ENCODE measurements around the gene COG2. TPM values are rescaled to one million over a fixed set of nuclear protein-coding genes. Genes with fewer than 3 reads are reported as not detected.

The COG2 gene
- total RNA-seq, 1 experiment from 2014 or later, result 21.5 TPM

DNA sequence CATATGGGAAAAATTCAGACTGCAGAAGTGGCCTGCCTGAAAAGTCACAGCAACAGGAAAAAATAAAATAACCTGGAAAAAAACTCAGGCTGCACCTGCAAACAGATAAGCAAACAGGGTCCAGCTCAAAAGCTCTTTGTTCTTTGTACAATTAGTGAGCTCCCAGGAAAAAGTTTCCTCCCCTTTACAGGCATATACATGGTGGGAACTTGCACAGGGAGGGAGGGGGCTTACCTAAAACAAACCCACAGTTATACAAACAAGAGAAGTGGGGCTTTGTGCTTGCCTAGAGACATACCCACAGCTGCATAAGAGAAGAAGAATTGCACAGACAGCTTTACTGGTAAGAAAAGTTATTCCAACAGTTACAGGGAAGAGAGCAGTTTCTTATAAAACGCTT is 31.7 kb upstream of the COG2 start:
- TF ChIP-seq EZH2 (IDR thresholded peaks at IDR 0.05; ENCODE audit: low read depth), result no peak
- TF ChIP-seq, protein P1, sequence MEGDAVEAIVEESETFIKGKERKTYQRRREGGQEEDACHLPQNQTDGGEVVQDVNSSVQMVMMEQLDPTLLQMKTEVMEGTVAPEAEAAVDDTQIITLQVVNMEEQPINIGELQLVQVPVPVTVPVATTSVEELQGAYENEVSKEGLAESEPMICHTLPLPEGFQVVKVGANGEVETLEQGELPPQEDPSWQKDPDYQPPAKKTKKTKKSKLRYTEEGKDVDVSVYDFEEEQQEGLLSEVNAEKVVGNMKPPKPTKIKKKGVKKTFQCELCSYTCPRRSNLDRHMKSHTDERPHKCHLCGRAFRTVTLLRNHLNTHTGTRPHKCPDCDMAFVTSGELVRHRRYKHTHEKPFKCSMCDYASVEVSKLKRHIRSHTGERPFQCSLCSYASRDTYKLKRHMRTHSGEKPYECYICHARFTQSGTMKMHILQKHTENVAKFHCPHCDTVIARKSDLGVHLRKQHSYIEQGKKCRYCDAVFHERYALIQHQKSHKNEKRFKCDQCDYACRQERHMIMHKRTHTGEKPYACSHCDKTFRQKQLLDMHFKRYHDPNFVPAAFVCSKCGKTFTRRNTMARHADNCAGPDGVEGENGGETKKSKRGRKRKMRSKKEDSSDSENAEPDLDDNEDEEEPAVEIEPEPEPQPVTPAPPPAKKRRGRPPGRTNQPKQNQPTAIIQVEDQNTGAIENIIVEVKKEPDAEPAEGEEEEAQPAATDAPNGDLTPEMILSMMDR (conservative IDR thresholded peaks at IDR 0.05), result no peak
- ChIA-PET POLR2A (ENCODE audit: unreplicated experiment) (no interaction called here), CTCF (no interaction called here)
- no peak overlapping the region for H3K4me2 ChIP-seq
- peaks cover 56% of the 10 kb centered on the region for H3K27me3 ChIP-seq (ENCODE audit: insufficient read depth, low read depth)
- no peaks in the 10 kb centered on the region for H4K20me1 ChIP-seq (ENCODE audit: insufficient read depth)
- H2AFZ ChIP-seq, result no peak overlapping the region
- no peaks in the 10 kb centered on the region for H3F3A ChIP-seq (ENCODE audit: insufficient read depth, low read depth)
- no peak overlapping the region for H3K27ac ChIP-seq
- H3K36me3 ChIP-seq (ENCODE audit: low read depth), result no peaks in the 10 kb centered on the region
- intact Hi-C loops (cut with micrococcal nuclease; ENCODE audit: unreplicated experiment), result no loop called here
- no TSS peak for BruUV-seq (replicated peaks)
- no peaks in the 10 kb centered on the region for H3K9me3 ChIP-seq (ENCODE audit: insufficient read depth, low read depth)
- DNase-seq, result no peak
- H3K9me2 ChIP-seq (ENCODE audit: insufficient read depth), result no peaks in the 10 kb centered on the region
- no peaks in the 10 kb centered on the region for H3K79me2 ChIP-seq (ENCODE audit: low read depth)
- no peaks in the 10 kb centered on the region for H3K4me1 ChIP-seq (replicated peaks; ENCODE audit: insufficient read depth)
- no peak overlapping the region for H3K4me3 ChIP-seq

DNA sequence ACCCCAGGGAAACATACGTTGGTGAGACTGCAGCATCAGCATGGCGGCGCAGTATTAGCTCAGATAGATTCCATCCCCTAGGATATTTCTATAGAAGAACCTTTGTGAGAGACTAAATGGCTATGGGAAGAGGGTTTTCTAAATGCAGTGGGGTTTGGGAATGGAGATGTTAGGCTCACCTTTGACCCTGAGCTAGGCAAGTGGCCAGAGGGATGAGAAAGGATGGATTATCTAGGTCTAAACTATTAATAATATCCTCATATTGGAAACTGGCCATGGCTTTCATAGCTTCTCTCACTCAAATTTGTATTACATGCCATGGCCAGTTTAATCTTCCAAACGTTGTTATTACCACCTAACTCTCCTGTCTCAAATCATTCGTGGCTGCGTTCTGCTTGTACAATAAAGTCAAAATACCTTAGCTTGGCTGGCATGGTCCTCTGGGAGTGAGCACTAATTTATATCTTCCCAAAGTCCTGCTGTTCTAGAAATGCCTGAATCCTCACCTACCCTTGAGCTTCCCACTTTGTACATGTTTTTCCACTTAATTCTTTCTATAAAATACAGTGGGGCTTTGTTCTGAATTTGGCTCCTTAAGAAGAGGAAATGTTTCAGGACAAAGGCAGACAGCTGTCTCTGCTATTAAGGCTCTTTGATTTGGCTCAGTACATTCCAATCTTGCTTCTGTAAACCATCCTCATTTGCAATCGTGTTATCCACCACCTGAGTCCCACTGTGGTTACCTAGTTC is 31.0 kb upstream of the COG2 start:
- Histone ChIP-seq H2AFZ (no peak overlapping the region), H3K27me3 (ENCODE audit: insufficient read depth, low read depth) (peaks cover 49% of the 10 kb centered on the region), H3K27ac (no peak overlapping the region), H3K79me2 (ENCODE audit: low read depth) (no peaks in the 10 kb centered on the region), H4K20me1 (ENCODE audit: insufficient read depth) (no peaks in the 10 kb centered on the region), H3K4me1 (replicated peaks; ENCODE audit: insufficient read depth) (no peaks in the 10 kb centered on the region), H3K36me3 (ENCODE audit: low read depth) (no peaks in the 10 kb centered on the region), H3F3A (ENCODE audit: insufficient read depth, low read depth) (no peaks in the 10 kb centered on the region), H3K9me2 (ENCODE audit: insufficient read depth) (no peaks in the 10 kb centered on the region), H3K4me2 (no peak overlapping the region), H3K9me3 (ENCODE audit: insufficient read depth, low read depth) (no peaks in the 10 kb centered on the region), H3K4me3 (no peak overlapping the region)
- TF ChIP-seq EZH2 (IDR thresholded peaks at IDR 0.05; ENCODE audit: low read depth), result no peak
- TF ChIP-seq, protein P1 (conservative IDR thresholded peaks at IDR 0.05), result no peak
- DNase-seq, result no peak
- CTCF ChIA-PET, result no interaction called here
- POLR2A ChIA-PET (ENCODE audit: unreplicated experiment), result no interaction called here
- BruUV-seq (replicated peaks), result no TSS peak
- intact Hi-C loops (cut with micrococcal nuclease; ENCODE audit: unreplicated experiment), result no loop called here

- no peak overlapping the region for H3K4me3 ChIP-seq
- H3K79me2 ChIP-seq (ENCODE audit: low read depth), result no peaks in the 10 kb centered on the region
- H3K36me3 ChIP-seq (ENCODE audit: low read depth), result no peaks in the 10 kb centered on the region
- ChIA-PET CTCF (no interaction called here), POLR2A (ENCODE audit: unreplicated experiment) (no interaction called here)
- BruUV-seq (replicated peaks), result no TSS peak
- no peak overlapping the region for H3K4me2 ChIP-seq
- H3K27ac ChIP-seq, result no peak overlapping the region
- no peaks in the 10 kb centered on the region for H4K20me1 ChIP-seq (ENCODE audit: insufficient read depth)
- H3F3A ChIP-seq (ENCODE audit: insufficient read depth, low read depth), result no peaks in the 10 kb centered on the region
- no peak for DNase-seq
- H3K4me1 ChIP-seq (replicated peaks; ENCODE audit: insufficient read depth), result no peaks in the 10 kb centered on the region
- H3K27me3 ChIP-seq (ENCODE audit: insufficient read depth, low read depth), result peaks cover 48% of the 10 kb centered on the region
- H2AFZ ChIP-seq, result no peak overlapping the region
- intact Hi-C loops (cut with micrococcal nuclease; ENCODE audit: unreplicated experiment), result no loop called here
- no peaks in the 10 kb centered on the region for H3K9me3 ChIP-seq (ENCODE audit: insufficient read depth, low read depth)
- TF ChIP-seq EZH2 (IDR thresholded peaks at IDR 0.05; ENCODE audit: low read depth), result no peak
- TF ChIP-seq, protein P1 (conservative IDR thresholded peaks at IDR 0.05), result no peak
- no peaks in the 10 kb centered on the region for H3K9me2 ChIP-seq (ENCODE audit: insufficient read depth)
Observed at GRCh38 chr1:230611878-230612235, 30.4 kb upstream of the COG2 start.

Data from PC-9 (cell line).